CD14-positive monocyte (primary cell): ENCODE results near the gene CPA1. TPM values are rescaled to one million over a fixed set of nuclear protein-coding genes. Genes with fewer than 3 reads are reported as not detected.

Experiments
- DNase-seq, 3 donors: peaks; one replicate each; pipeline ENCODE4 v3.0.0-alpha.2; 2011 to 2022
- H2AFZ ChIP-seq: 2 replicates; pipeline ENCODE4 v1.6.0; 2012; ENCODE audit warnings: mild to moderate bottlenecking, low read depth, low read length, inconsistent platforms; ENCODE audit not compliant: insufficient read depth, poor library complexity, severe bottlenecking
- H3K27ac ChIP-seq, 2 donors: 1 replicate in 1 of 2; 2 replicates in 1 of 2; pipeline ENCODE4 v1.5.1; 2012 to 2013; ENCODE audit warnings: low read length in 2 of 2, control low read depth in 1 of 2, inconsistent platforms in 1 of 2, low read depth in 1 of 2, mild to moderate bottlenecking in 1 of 2
- H3K27me3 ChIP-seq, 2 donors: one replicate each; pipeline versions ENCODE4 v1.6.0 to v1.6.1; 2011 to 2013; ENCODE audit warnings: low read length in 2 of 2; ENCODE audit not compliant: control insufficient read depth in 2 of 2, insufficient read depth in 2 of 2
- H3K36me3 ChIP-seq, 2 donors: replicated peaks in 1 of 2; 1 replicate in 1 of 2; 2 replicates in 1 of 2; pipeline versions ENCODE4 v1.5.1 to v1.6.1; 2012 to 2013; ENCODE audit warnings: low read length in 2 of 2, control low read depth in 1 of 2, inconsistent platforms in 1 of 2, mild to moderate bottlenecking in 1 of 2; ENCODE audit not compliant: insufficient read depth in 2 of 2, control insufficient read depth in 1 of 2
- H3K4me1 ChIP-seq, 2 donors: 1 replicate in 1 of 2; 2 replicates in 1 of 2; pipeline versions ENCODE4 v1.5.1 to v1.6.1; 2012 to 2013; ENCODE audit warnings: low read length in 2 of 2, control low read depth in 1 of 2, inconsistent platforms in 1 of 2, mild to moderate bottlenecking in 1 of 2, moderate library complexity in 1 of 2; ENCODE audit not compliant: insufficient read depth in 2 of 2, control insufficient read depth in 1 of 2
- H3K4me2 ChIP-seq: replicated peaks from 2 replicates; pipeline ENCODE3; 2012; ENCODE audit warnings: low read length, moderate library complexity, mild to moderate bottlenecking; ENCODE audit not compliant: poor library complexity, severe bottlenecking; ENCODE audit errors: extremely low read depth
- H3K4me3 ChIP-seq, 3 experiments: fragments of 200-600 bp in 1 of 3; sonication (generic) in 1 of 3; replicated peaks in 1 of 3; 1 replicate in 2 of 3; 2 replicates in 1 of 3; pipeline ENCODE4 v1.5.1; 2011 to 2013; ENCODE audit warnings: low read length in 3 of 3, mild to moderate bottlenecking in 3 of 3, control low read depth in 2 of 3, low read depth in 2 of 3, inconsistent platforms in 1 of 3, moderate library complexity in 1 of 3
- H3K79me2 ChIP-seq: 2 replicates; pipeline ENCODE4 v1.6.0; 2012; ENCODE audit warnings: mild to moderate bottlenecking, control low read depth, inconsistent platforms, low read length, moderate library complexity; ENCODE audit not compliant: insufficient read depth
- H3K9ac ChIP-seq: 2 replicates; pipeline ENCODE4 v1.6.0; 2017; ENCODE audit warnings: low read length, mild to moderate bottlenecking; ENCODE audit not compliant: insufficient read depth, poor library complexity, severe bottlenecking
- H3K9me3 ChIP-seq, 2 donors: replicated peaks in 1 of 2; 1 replicate in 1 of 2; 2 replicates in 1 of 2; pipeline versions ENCODE4 v1.5.1 to v1.6.1; 2012 to 2013; ENCODE audit warnings: low read length in 2 of 2, control low read depth in 1 of 2; ENCODE audit not compliant: control insufficient read depth in 1 of 2, insufficient read depth in 1 of 2
- H4K20me1 ChIP-seq: 2 replicates; pipeline ENCODE4 v1.6.0; 2012; ENCODE audit warnings: mild to moderate bottlenecking, low read length, control low read depth, moderate library complexity; ENCODE audit not compliant: insufficient read depth
- H3K27ac Mint-ChIP-seq, 7 donors: one replicate each; pipeline ENCODE4 v1.8.0; 2020; ENCODE audit warnings: mild to moderate bottlenecking in 7 of 7, mixed read lengths in 7 of 7, moderate library complexity in 6 of 7, inconsistent platforms in 2 of 7
- H3K27me3 Mint-ChIP-seq, 3 donors: one replicate each; pipeline ENCODE4 v1.8.0; 2021 to 2022; ENCODE audit warnings: low read depth in 3 of 3, mild to moderate bottlenecking in 3 of 3, mixed read lengths in 3 of 3, moderate library complexity in 3 of 3, inconsistent platforms in 1 of 3
- H3K36me3 Mint-ChIP-seq, 2 donors: one replicate each; pipeline ENCODE4 v1.8.0; 2020; ENCODE audit warnings: mixed read lengths in 2 of 2, inconsistent platforms in 1 of 2, mild to moderate bottlenecking in 1 of 2
- H3K4me1 Mint-ChIP-seq: one replicate; pipeline ENCODE4 v1.8.0; 2020; ENCODE audit warnings: mild to moderate bottlenecking, mixed read lengths
- H3K4me3 Mint-ChIP-seq, 2 donors: one replicate each; pipeline ENCODE4 v1.8.0; 2020; ENCODE audit warnings: mild to moderate bottlenecking in 2 of 2, mixed read lengths in 2 of 2, moderate library complexity in 1 of 2
- H3K9me3 Mint-ChIP-seq, 7 donors: one replicate each; pipeline ENCODE4 v1.8.0; 2020 to 2022; ENCODE audit warnings: mixed read lengths in 7 of 7, mild to moderate bottlenecking in 6 of 7, moderate library complexity in 6 of 7, inconsistent platforms in 2 of 7
- CTCF ChIP-seq: fragments of 200-600 bp; IDR thresholded peaks from one replicate; pipeline ENCODE4 v1.8.0; 2022; ENCODE audit warnings: antibody characterized with exemption, mild to moderate bottlenecking
- WGBS: methylation state at CpG from one replicate; pipeline ENCODE4 v1.1.5; 2013; ENCODE audit warnings: missing lambda C conversion rate; ENCODE audit not compliant: insufficient coverage; 5-methylcytosine and 5-hydroxymethylcytosine counted together
- intact Hi-C, 2 donors: fragments of 100-400 bp; cut with micrococcal nuclease; formaldehyde crosslinking; loops; one replicate each; pipeline versions ENCODE4 v1.15.0 to v1.15.1; 2023
- polyA plus RNA-seq, 3 donors: library from polyadenylated mRNA; depleted of rRNA in 1 of 3; unstranded in 2 of 3; stranded (reverse) in 1 of 3; fragments of 300-500 nt in 2 of 3; fragments of >200 nt in 1 of 3; fragmentation: Illumina TruSeq in 2 of 3; gene quantifications; 1 replicate in 2 of 3; 2 replicates in 1 of 3; pipeline ENCODE4 v1.2.3, GENCODE V29; 2012 to 2021

Gene CPA1
- polyA plus RNA-seq, 3 donors, result not detected

- peaks cover 4% of the 10 kb centered on the region for H3K4me1 Mint-ChIP-seq
- H3K36me3 Mint-ChIP-seq, result no peaks in the 10 kb centered on the region
- no peaks in the 10 kb centered on the region for H4K20me1 ChIP-seq
- no peaks in the 10 kb centered on the region for H3K9me3 ChIP-seq
- H3K27me3 ChIP-seq, result no peaks in the 10 kb centered on the region
- H3K79me2 ChIP-seq, result no peaks in the 10 kb centered on the region
- H3K36me3 ChIP-seq, result no peaks in the 10 kb centered on the region
- no peak overlapping the region for H3K4me3 ChIP-seq
- H3K9ac ChIP-seq, result no peak overlapping the region
- no peak overlapping the region for H3K27ac Mint-ChIP-seq
- H3K27me3 Mint-ChIP-seq, result peaks cover 0 to 9% (median 0%) of the 10 kb centered on the region in 3 donors
- TF ChIP-seq CTCF, result no peak
- H3K27ac ChIP-seq, result no peak overlapping the region
- no peak overlapping the region for H2AFZ ChIP-seq
- H3K4me1 ChIP-seq, result no peaks in the 10 kb centered on the region
- H3K4me3 Mint-ChIP-seq, result no peak overlapping the region
- 67% methylated on average over 3 of the region's 12 CpGs for WGBS
- peaks cover 0 to 2% (median 0%) of the 10 kb centered on the region in 7 donors for H3K9me3 Mint-ChIP-seq
- no peak for DNase-seq
- no peak overlapping the region for H3K4me2 ChIP-seq
- intact Hi-C loops, result no loop called here
These were observed 33.4 kb upstream of the CPA1 start for GRCh38 chr7:130346941-130347340.

GRCh38 chr7:130349911-130350782, 30.1 kb upstream of the CPA1 start:
- Histone ChIP-seq H3K36me3 (no peaks in the 10 kb centered on the region), H3K4me2 (no peak overlapping the region), H3K4me1 (no peaks in the 10 kb centered on the region), H3K9me3 (no peaks in the 10 kb centered on the region), H4K20me1 (no peaks in the 10 kb centered on the region), H3K9ac (no peak overlapping the region), H3K4me3 (no peak overlapping the region), H3K79me2 (no peaks in the 10 kb centered on the region), H3K27me3 (no peaks in the 10 kb centered on the region), H3K27ac (no peak overlapping the region), H2AFZ (no peak overlapping the region)
- TF ChIP-seq CTCF, result no peak
- Mint-ChIP-seq H3K9me3 (peaks cover 0 to 2% (median 0%) of the 10 kb centered on the region in 7 donors), H3K4me3 (no peak overlapping the region), H3K27ac (no peak overlapping the region), H3K36me3 (no peaks in the 10 kb centered on the region), H3K27me3 (peaks cover 0 to 7% (median 2%) of the 10 kb centered on the region in 3 donors), H3K4me1 (peaks cover 4% of the 10 kb centered on the region)
- no peak for DNase-seq
- WGBS, result 50% methylated on average over 10 of the region's 16 CpGs
- intact Hi-C loops, result no loop called here
